HEK293T (cell line): ENCODE results near the gene REEP2.
"Not testable (repeated sequence)": the region's sequence is repeated elsewhere in the genome, so short reads cannot be mapped to it uniquely, and the experiment has no call there.

ENCODE experiments used
- ARNT ChIP-seq: fragments of 450-650 bp; IDR thresholded peaks from 2 replicates; pipeline ENCODE4 v1.6.1; 2017; ENCODE audit warnings: mild to moderate bottlenecking
- BHLHE40 ChIP-seq: fragments of 450-650 bp; IDR thresholded peaks from 2 replicates; pipeline ENCODE4 v1.6.1; 2016; ENCODE audit warnings: mild to moderate bottlenecking, moderate library complexity, borderline replicate concordance
- ELF4 ChIP-seq: fragments of 450-650 bp; IDR thresholded peaks from 2 replicates; pipeline ENCODE4 v1.6.1; 2017; ENCODE audit warnings: antibody characterized with exemption
- FOXA1 ChIP-seq: fragments of 450-650 bp; IDR thresholded peaks from 2 replicates; pipeline ENCODE4 v1.6.1; 2016; ENCODE audit warnings: mild to moderate bottlenecking
- FOXK2 ChIP-seq: fragments of 450-650 bp; IDR thresholded peaks from 2 replicates; pipeline ENCODE4 v1.6.1; 2016; ENCODE audit warnings: mild to moderate bottlenecking
- FOXM1 ChIP-seq: fragments of 450-650 bp; IDR thresholded peaks from 2 replicates; pipeline ENCODE4 v1.6.1; 2017; ENCODE audit warnings: mild to moderate bottlenecking, borderline replicate concordance
- HDGF ChIP-seq: fragments of 450-650 bp; IDR thresholded peaks from 2 replicates; pipeline ENCODE4 v1.6.1; 2017; ENCODE audit warnings: antibody characterized with exemption, borderline replicate concordance
- LEF1 ChIP-seq: fragments of 450-650 bp; IDR thresholded peaks from 2 replicates; pipeline ENCODE4 v1.6.1; 2017; ENCODE audit warnings: mild to moderate bottlenecking, borderline replicate concordance
- NFRKB ChIP-seq: fragments of 450-650 bp; IDR thresholded peaks from 2 replicates; pipeline ENCODE4 v1.6.1; 2016; ENCODE audit warnings: mild to moderate bottlenecking, moderate library complexity
- PKNOX1 ChIP-seq: fragments of 450-650 bp; IDR thresholded peaks from 2 replicates; pipeline ENCODE4 v1.6.1; 2016
- SP1 ChIP-seq: fragments of 450-650 bp; IDR thresholded peaks from 2 replicates; pipeline ENCODE4 v1.6.1; 2017
- TARDBP ChIP-seq: fragments of 450-650 bp; IDR thresholded peaks from 2 replicates; pipeline ENCODE4 v1.6.1; 2016
- ZNF384 ChIP-seq: fragments of 450-650 bp; IDR thresholded peaks from 2 replicates; pipeline ENCODE4 v1.6.1; 2016

- TF ChIP-seq BHLHE40, NFRKB, ELF4, FOXM1, ARNT, ZNF384, HDGF, SP1, TARDBP, LEF1, PKNOX1, FOXK2, FOXA1: not testable (repeated sequence)
Measured at GRCh38 chr5:138389911-138390310, 48.9 kb upstream of the REEP2 start.
